HTERT RPE-1 (cell line): ENCODE results near the gene LMF2.
"Not testable (repeated sequence)": the region's sequence is repeated elsewhere in the genome, so short reads cannot be mapped to it uniquely, and the experiment has no call there.

Source experiments
- in situ Hi-C: fragments of 300-500 bp; cut with MboI; formaldehyde crosslinking; loops from 4 replicates; pipeline ENCODE4 v1.14.3; 2020; ENCODE audit warnings: low sequenced_read_pairs

Gene LMF2

DNA sequence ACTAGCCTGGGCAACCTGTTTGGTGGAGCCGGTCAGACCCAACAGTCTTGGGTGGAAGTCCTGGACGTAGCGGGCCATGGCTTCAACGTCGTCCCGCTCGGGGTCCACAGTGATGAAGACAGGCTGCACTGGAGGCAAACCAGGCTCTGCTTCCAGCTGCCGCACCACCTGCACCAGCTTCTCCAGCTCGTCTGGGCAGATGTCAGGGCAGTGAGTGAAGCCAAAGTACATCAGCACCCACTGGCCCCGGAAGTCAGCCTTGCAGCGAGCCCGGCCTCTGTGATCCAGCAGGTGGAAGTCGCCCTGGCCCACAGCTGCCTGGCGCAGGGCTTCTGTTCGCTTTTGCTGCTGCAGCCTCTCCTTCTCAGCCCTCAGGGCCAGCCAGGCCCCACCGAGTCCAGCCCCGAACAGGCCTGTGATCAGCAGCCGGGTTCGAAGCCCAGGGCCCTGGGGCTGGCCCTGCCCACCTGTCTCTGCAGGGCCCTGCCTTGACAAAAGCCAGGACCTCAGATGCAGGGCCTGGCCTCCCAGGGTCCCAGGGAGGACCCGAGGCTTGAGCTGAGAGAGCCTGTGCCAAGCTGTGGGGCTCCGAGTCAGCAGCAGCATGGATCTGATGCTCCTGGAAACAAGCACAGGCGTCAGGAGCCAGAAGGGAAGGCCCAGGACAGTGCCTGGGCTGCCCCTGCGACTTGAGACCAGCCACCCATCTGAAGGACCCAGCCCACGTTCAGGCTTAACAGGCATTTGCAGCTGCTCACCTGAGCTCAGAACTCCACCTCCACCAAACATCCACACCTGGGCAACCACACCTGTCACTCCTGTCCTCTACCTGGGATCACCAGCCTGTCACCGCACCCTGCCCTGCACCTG is 16.5 kb upstream of the LMF2 start:
- in situ Hi-C loops = no loop called here

DNA sequence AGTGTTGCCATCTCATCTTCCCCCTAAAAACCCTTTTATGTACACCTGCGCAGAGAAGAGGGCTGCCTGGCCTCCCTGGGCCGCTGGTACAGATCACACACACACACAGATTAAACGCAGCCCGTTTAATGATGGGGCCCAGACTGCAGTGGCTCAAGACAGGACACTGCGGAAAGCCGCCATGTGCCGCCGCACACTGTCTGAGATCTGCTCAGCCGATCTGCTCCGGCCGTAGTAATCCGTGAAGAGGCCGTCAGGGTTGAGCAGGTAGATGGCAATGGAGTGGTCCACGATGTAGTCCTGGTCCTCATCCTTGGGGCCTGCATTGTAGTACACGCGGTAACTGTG is 15.9 kb upstream of the LMF2 start:
- in situ Hi-C loops = no loop called here

DNA sequence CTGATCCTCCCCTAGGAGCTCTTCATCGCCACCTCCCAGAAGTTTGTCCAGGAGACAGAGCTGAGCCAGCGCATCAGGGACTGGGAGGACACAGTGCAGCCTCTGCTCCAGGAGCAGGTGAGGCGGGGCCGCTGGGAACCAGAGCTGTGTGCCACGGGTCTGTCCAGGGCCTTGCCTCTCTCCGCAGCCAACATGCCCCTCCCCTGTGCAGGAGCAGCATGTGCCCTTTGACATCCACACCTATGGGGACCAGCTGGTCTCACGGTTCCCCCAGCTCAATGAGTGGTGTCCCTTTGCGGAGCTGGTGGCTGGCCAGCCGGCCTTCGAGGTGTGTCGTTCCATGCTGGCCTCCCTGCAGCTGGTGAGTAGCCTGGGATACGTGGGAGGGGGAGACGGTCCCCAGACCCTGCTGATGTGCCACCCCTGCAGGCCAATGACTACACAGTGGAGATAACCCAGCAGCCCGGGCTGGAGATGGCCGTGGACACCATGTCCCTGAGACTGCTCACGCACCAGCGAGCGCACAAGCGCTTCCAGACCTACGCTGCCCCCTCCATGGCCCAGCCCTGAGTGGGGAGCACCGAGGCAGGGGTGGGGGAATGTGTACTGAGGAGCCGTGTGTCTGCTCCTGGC is 15.4 kb upstream of the LMF2 start:
- in situ Hi-C loops = no loop called here

DNA sequence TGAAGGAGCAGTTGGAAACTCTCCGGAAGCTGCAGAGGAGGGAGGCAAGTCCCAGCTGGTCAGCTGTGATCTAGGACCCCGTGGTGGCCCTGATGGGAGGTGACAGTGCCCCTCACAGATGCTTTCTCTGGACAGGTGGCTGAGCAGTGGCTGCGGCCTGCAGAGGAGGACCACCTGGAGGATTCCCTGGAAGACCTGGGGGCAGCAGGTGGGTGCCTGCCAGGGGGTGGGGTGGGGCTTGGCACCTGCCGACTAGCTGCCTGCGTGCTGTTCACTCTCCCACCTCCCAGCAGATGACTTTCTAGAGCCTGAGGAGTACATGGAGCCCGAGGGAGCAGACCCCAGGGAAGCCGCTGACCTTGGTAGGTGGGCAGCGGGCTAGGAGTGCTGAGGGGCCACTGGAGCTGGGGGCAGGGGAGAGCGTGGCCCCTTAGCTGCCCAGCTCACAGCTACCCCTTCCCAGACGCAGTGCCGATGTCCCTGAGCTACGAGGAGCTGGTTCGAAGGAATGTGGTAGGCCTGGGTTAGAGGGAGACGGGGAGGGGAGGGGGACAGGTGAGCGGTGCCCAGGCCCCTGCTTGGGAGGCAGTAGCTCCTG is 14.8 kb upstream of the LMF2 start:
- in situ Hi-C loops = no loop called here

DNA sequence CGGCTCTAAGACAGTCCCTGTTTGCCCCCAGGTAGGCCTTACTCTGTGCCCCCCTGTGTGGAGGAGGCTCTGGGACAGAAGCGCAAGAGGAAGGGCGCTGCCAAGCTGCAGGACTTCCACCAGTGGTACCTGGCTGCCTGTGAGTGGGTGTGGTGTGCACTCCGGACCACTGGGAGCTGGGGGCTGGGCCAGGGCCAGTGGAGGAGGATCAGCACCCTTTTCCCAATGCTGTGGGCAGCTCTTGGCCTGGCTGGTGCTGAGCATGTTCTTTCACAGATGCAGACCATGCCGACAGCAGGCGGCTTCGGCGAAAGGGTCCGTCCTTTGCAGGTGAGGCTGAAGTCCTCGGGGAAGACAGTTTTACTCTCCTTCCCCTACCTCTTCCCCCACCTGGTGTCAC is 14.2 kb upstream of the LMF2 start:
- in situ Hi-C loops = no loop called here

DNA sequence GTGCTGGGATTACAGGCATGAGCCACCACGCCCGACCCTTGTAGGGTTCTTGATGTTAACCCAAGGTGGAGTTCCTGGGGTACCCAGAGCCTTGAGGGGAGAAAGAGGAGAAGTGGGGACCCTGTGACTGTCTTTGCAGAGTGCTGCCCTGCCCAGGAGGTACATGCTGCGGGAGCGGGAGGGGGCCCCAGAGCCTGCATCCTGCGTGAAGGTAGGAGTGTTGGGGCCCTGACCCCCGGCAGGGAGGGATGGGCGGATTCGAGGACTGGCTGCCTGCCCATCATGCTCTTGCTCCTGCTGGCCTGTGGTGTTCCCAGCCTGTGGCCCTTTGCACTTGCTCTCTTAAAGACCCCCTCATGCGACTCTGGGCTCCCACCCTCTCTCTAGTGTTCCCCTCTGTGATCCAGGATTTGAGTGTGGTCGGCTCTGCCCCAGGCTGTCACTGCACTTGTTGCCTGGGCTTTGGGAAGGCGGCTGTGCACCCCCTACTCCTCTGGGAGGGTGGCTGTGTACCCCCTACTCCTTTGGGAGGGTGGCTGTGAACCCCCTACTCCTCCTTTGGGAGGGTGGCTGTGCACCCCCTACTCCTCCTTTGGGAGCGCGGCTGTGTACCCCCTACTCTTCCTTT is 13.4 kb upstream of the LMF2 start:
- in situ Hi-C loops = no loop called here

DNA sequence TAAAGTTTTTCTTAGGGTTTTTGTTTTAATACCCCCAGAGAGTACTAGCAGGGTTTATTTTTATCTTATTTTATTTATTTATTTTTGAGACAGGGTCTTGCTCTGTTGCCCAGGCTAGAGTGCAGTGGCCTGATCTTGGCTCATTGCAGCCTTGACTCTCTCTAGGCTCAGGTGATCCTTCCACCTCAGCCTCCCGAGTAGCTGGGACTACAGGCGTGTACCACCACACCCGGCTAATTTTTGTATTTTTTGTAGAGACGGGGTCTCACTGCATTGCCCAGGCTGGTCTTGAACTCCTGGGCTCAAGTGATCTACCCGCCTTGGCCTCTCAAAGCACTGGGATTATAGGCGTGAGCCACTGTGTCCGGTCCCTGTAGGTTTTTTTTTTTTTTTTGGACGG is 12.7 kb upstream of the LMF2 start:
- in situ Hi-C loops = not testable (repeated sequence)

DNA sequence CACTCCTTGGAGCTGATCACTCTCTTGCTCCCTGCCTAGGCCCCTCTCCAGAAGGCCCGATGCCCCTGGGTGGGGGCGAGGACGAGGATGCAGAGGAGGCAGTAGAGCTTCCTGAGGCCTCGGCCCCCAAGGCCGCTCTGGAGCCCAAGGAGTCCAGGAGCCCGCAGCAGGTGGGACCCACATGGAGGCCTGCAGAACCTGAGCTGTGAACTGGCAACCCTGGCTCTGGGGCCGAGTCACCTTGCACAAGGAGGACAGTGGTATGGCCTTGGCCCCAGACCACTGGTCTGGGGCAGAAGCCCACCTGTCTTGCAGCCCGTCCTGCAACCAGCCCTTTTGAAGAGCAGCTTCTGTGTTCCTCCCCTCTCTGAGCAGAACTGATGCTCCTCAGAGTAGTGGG is 11.6 kb upstream of the LMF2 start:
- in situ Hi-C loops = no loop called here

DNA sequence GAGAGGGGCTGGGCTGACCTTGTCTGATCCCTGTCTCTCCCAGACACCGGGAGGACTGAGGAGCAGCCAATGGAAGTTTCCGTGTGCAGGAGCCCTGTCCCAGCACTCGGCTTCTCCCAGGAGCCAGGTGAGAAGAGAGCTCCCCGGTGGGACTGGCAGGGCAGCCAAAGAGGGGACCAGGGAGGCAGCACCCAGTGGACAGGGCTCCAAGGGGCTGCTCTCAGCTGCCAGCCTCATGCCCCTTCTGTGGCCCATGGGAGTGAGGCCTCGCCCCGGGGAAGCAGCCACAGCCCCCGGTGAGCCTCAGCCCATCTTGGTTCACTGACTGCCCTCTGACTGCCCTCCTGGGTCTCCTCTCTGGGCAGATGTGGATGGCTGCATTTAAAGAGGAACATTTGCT is 11.1 kb upstream of the LMF2 start:
- in situ Hi-C loops = no loop called here

DNA sequence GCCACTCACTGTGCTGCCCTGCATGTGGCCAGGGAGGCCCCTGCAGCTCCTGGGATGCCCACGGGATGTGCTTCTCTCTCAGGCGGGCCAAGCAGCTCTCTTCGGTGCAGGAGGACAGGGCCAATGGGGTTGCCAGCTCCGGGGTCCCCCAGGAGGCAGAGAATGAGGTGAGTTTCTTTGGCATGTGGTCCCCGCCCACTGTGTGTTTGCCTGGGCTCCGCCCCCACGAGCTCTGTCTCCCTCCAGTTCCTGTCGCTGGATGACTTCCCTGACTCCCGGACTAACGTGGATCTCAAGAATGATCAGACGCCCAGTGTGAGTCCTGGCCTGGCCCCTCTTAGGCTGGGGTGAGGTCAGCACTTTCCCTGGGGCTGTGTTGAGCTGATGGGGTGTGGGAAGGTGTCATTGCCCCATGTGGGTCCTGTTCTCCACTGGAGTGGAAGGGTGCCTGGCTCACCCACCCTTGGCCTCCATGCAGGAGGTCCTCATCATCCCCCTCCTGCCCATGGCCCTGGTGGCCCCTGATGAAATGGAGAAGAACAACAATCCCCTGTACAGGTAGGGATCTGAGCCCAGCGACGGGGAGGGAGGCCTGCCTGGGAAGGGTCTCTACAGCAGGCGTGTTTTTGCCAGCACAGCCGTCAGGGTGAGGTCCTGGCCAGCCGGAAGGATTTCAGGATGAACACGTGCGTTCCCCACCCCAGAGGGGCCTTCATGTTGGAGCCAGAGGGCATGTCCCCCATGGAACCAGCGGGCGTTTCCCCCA is 10.2 kb upstream of the LMF2 start:
- in situ Hi-C loops = no loop called here

DNA sequence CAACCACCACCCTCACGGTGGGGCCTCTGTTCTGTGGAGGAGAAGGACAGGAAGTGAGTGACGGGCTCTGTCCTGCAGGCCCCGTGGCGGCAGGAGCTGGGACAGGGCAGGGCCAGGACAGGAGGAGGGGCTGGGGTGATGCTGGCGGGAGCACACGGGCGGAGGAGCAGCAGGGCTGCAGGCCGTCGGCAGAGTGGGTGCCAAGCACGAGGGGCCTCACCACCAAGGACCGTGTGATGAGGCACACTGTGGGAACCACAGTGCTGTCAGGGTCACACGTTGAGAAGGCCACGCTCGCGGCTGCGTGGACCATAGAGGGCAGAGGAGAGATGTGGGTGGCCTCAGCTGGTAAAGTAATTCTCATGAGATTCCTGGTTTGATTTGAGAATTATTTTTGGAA is 9.4 kb upstream of the LMF2 start:
- in situ Hi-C loops = no loop called here

DNA sequence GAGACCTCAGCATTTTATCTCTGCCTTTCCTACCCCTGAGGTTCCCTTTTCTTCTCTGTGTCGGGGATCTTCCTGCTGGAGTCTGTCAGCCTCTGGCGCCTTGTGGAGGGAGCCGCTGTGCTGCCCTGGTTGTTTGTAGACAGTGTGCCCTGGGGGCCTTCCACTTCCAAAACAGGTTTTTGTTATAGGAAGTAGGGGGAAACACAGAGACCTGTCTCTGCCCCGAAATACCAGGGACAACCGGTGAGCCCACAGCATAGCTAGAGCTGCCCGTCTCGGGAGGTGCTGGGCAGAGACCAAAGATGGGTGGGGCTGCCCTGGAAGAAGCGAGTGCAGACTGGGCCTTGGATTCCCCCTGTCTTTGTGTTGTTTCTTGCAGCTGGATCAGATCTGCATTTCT is 8.6 kb upstream of the LMF2 start:
- in situ Hi-C loops = no loop called here

DNA sequence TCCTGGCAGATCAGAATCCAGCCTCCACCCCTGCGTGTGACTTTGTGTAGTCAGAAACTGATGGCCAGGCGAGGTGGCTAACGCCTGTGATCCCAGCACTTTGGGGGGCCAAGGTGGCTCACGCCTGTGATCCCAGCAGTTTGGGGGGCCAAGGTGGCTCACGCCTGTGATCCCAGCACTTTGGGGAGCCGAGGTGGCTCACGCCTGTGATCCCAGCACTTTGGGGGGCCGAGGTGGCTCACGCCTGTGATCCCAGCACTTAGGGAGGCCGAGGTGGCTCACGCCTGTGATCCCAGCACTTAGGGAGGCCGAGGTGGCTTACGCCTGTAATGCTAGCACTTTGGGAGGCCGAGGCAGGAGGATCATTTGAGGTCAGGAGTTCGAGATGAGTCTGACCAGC is 5.7 kb upstream of the LMF2 start:
- in situ Hi-C loops = no loop called here

DNA sequence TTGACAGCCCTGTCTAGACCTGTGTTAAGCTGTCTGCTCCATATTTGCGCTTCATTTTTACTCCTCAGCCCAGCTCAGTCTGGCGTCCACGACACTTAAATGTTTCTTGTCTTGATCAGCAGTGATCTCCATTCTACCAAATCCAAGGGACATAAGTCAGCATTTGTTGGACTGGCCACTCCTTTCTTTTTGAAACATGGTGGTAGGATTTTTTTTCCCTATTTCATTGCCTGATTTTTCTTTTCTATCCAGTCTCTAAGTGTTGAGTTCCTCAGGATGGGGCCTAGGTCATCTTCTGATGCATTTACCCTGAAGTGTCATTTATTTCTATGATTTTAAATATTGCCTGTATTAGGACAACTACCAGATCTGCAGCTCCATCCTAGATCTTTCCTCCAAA is 1.4 kb upstream of the LMF2 start:
- in situ Hi-C loops = no loop called here

DNA sequence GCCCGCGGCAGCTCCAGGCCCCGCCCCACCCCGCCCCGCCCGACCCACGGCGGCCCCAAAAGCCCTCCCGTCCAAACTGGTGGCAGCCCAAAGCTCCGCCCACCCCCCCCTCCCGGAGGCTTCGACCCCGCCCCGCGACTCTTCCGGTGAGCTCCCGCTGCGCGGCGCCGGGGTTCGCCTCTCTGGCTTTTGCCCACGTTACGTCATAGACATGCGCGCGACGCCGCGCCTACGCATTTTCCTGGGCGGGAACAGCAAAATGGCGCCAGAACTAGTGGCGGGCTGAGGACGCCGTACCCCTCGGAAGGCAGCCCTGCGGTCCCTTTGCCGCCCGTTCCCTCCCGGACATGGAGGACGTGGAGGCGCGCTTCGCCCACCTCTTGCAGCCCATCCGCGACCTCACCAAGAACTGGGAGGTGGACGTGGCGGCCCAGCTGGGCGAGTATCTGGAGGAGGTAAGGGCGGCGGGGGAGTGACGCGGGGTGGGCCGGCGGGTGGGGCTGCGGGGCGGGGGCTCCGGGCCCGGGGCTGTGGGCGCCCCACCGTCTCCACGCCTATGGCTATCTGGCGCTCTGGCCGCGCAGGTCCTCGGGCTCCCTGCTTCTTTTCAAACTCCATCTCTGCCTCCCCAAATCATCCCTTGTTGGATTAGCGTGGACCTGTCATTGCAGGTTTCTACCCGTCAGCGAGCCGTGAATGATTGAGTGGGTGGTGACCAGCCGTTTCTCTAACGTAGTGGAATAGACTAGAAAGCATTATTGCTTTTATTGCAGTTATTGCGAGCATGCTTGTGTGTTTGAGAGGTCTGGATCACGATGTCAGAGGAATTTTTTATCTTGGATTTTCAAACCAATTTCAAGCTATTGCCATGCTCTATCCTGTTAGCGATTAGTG is 736 bp upstream of the LMF2 start, which contains the start of gene NCAPH2:
Gene NCAPH2 (plus strand): TSS at position 234 of the 894 bp plus-strand sequence. CDS start 114 bp downstream, at position 348.
- in situ Hi-C loops = no loop called here

DNA sequence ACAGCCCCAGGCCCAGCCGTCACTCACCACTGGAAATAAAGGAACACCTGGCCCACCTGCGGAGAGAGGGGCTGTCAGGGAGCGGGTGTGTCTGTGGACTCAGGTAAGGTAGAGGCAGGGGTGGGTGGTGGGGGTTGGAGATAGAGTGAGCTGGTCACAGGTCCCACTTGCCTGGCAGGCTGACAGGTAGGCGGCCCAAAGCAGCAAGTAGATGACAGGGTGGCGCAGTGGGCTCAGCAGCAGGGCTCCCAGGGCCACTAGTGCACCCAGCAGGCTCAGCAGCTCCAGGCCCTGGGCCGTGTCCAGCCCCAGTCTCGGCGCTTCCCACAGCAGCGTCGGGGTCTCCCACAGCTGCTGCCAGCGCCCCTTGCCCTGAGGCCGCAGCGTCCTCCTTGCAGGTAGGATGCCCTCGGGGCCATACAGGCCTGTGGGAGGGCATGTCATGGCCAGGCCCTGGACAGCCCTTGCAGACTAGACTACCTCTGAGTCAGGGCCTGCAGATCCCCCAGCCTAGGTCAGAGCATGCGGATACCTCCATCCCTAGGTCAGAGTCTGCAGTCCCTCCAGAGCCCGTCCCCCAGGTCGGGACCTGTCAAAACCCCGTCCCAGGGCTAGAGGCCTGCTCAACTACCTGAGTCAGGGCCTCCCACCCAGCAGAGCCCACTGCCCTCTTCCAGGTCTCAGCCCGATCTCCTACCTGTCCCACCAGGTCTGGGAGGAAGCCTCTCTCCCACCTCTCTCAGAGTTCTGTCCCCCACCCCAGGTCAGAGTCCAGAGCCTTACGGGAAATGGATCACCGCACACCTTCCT is 686 bp downstream of the LMF2 start:
- in situ Hi-C loops = no loop called here

DNA sequence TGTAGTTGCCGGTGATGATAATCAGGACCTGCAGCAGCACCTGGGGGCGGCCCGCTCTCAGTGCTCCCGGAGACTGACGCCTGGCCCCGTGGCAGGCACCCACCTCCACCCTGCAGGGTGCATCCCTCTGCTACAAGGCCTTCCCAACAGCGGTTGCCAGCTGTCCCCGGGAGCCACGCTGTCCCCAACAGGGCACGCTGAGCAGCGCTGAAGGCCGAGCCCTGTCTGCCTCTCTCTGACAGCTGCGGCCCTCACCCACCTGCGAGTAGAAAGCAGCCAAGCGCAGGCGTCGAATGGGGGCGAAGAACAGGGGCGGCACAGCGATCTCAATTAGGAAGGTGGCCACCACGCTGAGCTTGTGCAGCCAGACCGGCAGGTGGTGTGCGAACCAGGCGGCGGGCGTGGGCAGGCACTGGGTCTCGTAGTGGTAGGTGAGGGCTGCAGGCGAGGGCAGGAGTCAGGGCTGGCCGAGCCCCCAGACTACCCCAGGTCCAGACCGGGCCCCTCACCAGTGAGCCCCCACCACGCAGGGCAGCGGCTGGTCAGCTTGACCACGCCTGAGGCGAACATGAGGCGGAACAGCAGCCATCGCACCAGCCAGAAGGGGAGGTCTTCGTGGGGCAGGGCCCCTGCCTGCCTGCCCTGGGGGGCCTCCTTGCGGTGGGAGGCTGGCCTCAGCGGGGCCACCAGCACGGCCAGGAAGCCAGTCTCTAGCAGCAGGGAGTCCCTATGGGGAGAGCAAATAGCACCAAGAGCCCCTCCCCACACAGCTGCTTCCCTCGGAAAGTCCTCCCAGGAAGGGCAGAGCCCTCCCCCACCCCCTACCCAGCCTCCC is 1.5 kb downstream of the LMF2 start:
- in situ Hi-C loops = no loop called here

DNA sequence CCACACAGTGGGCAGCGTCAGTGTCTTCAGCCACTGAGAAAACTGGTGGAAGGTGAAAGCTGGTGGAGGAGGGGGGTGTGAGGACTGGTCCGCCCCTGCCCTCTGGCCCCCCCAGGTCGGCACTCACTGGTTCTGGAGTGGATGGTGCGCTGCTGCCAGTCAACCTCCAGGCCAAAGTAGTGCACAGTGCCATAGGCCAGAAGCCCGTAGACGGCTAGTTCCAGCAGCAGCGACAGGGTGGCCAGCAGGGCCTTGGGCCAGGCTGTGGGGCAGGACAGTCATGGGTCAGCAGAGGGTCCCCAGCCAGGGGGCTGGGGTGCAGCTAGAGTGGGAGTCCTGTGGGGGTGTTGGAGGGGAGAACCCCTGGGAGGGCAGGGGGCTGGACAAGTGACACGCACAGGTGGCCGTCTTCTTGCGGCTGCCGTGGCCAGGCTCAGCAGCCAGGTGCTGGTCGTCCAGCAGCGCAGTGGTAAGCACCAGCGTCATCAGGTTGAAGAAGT is 2.2 kb downstream of the LMF2 start:
- in situ Hi-C loops = no loop called here
